GM18498 (cell line): Measurements from ENCODE around the gene MCM5.
"Not testable (repeated sequence)": the region's sequence is repeated elsewhere in the genome, so short reads cannot be mapped to it uniquely, and the experiment has no call there.

Experiments used
- ATAC-seq: cut with Tn5 transposase; IDR thresholded peaks from one replicate; pipeline ENCODE4 v1.9.1; 2021; ENCODE audit warnings: mild to moderate bottlenecking, moderate library complexity; ENCODE audit not compliant: unreplicated experiment

MCM5 gene

DNA sequence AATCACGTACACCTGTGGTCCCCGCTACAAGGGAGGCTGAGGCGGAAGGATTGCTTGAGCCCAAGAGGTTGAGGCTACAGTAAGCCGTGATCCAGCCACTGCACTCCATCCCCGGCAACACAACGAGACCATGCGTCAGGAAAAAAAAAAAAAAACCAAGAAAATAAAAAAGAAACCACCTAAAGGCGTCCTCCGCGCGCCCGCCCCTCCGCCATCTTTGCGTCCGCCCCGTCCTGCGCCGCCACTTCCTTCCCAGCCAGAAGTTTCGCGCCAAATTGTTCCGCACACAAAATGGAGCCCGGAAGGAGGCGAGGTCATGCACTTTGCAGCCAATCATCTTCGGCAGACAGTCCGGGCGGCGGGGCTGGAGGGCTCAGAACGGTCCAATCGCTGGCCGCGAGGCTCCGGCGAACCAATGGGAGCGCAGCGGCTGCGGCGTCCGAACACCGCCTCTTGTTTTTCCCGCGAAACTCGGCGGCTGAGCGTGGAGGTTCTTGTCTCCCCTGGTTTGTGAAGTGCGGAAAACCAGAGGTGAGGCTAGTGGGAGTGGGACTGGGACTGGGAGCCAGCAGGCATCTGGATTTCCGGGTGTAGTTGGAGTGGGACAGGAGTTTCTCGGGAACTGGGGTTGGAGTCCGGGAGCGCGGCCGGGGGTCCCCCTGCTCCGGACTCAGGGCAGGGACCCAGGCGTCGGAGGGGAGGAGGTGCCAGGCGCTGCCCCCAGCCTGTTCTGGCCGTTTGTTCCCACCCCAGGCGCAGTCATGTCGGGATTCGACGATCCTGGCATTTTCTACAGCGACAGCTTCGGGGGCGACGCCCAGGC, at the start of gene MCM5:
MCM5 (plus strand) TSS at position 463 of the 823 bp plus-strand sequence; CDS start at position 762, 299 bp downstream.
- ATAC-seq, result peak; percentile 91

DNA sequence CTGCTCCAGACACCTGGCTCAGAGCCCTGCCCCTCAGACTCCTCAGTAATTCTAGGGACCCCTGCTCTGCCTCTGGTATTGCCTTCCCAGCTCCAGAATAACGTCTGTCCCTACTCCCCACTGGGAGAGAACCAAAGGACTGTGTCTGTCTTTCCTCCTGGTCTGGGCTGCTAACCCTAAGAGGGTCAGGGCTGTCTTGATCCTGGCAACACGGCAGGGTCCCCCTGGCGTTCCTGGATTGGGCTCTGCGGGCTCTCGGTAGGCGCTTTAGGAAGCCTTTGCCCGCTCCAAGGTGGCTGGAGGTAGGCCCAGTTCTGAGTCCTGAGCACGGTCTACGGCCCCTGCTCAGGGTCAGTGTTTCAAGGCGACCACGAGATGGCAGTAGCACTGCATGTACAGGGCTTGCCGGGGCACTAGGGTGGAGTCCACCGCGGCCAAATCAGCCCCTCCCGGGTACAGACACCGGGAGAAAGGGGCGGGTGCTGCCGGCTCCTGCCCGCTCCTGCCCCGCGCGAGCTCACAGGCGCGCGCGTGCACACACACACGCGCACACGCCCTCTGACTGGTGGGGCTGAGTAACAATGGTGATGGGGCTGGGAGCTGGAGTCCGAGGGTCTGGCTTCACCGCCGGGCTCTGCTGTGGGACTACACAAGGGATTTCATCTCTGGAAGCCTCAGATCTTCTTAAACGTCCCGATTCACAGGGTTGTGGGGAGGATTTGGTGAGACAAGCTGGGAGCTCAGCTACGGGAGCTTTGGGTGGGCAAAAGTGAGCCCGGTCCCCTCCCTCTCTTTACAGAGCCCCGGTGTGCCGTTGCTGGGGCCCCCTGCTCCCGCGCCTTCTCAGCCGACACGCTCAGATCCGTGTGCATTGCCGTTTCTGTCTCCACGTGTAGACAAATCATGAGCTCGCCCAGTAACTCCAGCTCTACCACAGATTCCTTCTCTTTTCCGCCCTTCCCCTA, 49.1 kb upstream of the MCM5 start:
- ATAC-seq, result peak; percentile 78

DNA sequence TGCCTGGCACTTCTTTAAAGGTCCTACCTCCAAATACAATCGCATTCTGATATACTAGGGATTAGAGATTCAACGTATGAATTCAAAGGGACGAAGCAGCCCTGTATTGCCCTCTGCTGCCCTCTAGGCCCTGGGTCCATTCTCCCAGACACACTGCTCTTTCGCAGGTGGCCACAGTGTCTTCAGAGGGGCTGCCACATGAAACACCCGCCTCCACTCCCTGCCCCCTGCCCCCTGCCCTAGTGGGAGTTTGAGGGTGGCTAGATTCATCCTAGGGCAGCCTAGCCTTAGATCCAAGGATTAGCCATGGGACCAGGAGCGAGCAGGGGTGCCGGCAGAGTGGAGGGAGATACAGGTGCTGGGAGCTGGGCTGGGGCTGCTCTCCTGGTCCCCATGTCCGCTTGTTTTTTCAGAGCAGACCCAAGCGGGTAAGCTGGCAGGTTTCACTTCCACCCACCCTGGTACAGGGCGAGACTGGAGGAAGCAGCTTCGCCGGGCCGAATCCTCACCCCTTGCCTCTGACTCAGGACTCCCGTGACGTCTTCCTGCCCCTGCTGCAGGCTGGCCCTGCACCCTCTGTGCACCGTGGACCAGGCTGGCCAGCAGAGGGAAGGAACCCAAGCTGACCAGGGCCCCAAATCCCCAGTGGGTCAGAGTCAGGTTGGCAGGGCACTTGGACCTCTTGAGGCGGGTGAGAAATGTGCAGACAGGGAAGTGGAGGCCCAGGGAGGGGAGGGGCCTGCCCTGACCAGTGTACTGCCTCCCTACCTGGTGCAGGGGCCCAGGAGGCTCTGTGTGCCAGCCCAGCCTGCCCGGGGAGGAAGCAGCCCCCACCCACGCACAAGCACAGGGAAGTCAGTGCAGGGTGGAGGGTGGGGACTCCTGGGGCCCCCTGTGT, 47.5 kb upstream of the MCM5 start:
- peak; percentile 51 for ATAC-seq

DNA sequence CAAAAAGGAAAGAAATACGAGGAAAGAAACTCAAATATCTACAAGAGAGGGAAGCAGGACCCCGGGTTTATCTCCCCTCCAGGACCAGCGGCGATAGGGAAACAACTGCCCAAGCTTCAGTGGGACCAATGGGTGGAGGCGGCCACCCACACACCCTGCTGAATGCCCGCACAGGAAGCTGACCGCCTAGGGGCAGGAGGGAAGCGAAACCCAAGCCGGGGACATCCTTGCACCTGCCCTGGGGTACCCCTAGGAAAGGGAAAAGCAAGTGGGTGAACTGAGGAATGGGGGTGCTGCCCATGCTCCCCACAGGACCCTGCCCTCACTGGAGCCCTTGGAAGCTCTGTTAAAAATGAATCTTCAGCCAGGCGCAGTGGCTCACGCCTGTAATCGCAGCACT, 46.6 kb upstream of the MCM5 start:
- no peak for ATAC-seq

DNA sequence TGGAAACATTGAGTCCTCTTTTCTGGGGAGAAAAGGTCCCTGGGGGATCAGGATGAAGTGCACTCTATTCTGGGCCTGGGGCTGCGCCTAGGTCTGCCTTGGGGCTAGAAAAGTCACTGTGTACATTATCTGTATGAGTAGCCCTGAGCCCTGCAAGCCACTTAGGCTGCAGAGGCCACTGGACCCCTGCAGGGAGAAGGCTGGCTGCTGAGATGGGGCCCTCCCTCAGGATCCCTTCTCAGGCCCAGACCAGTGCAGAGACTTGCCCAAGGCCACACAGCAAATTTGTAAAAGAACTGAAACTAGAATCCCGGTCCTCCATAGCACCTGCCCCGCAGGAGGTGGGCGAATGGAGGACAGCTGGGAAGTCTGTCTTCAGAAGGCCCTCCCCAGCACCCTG, 45.9 kb upstream of the MCM5 start:
- no peak for ATAC-seq

DNA sequence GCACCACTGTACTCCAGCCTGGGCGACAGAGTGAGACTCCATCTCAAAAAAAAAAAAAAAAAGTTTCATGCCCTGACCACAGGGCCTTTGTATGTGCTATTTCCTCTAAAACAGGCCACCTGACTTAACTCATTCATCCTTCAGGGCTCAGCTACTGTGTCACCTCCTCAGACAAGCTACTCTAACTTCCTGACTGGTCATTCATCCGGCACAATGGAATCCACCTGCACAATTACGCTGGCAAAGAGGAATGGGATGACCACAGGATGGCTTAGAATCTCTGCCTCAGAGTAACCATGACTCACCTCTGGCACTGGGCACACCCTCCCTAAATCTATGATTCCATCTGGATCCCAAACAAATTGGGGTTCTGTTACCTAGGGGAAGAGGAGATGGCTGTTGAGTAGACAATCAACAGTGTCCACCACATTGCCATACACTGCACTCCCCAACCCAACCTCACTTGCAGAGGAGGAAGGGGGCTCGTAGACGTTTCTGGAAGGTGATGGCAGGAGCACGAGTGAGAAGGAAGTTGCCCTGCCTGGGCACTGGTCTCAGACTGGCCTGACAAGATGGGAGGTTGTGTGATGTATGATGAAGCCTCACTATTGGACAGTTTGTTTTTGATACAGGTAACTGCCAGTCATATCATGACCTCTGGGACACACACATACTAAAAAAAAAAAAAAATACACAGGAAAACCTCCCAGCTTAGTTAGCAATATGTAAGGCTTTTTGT, 41.9 kb upstream of the MCM5 start:
- no peak for ATAC-seq

DNA sequence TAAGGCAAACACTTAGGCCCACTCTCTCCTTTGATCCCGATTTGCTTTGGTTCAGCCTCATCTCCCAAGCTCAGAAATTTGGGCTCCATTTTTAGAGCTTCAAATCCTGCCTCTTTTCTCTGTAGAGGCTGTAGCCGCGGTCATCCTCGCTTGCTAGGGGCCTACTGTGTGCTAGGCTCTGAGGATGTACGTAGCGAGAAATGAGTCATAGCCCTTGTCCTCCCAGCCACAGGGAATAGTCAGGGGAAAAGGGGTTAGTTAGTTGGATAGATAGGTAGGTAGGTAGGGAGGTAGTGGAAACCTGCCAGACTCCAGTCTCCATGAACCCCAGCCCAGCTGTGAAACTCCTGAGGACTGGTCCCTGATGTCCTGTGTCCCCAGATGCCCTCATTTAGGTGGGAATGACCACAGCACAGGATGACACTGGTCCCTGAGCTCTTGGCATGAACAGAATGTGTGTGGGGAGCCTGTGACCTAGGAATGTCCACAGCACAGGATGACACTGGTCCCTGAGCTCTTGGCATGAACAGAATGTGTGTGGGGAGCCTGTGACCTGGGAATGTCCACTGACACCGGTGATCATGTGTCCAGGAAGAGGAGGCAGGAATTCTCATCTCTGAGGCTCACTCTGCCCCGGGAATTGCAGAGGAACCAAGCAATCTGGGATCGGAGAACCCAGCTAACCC, 40.4 kb upstream of the MCM5 start:
- ATAC-seq, result no peak

DNA sequence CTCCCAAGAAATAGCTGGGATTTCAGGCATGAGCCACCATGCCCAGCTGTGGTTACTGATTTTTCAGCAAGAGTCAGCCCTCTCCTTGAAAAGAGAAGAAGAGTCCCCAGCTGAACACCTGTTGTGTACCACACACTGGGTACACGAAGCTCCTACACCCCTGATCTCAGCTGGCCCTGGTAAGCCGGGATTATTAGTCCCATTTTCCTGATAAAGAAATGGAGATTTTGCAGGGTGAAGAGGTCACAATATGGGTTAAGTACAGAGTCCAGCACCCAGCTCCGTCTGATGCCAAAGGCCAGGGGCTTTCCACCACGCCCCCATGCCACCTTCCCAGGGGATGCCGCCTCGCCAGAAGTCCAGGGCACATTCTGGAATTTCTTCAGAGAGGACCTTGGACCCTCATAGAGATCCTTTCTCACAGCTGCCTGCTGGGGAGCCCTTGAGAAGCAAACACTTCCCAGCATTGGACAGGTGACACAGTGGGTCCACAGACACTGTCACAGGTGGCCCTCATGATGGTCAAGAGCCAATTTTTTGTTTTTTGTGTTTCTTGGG, 38.9 kb upstream of the MCM5 start:
- no peak for ATAC-seq

DNA sequence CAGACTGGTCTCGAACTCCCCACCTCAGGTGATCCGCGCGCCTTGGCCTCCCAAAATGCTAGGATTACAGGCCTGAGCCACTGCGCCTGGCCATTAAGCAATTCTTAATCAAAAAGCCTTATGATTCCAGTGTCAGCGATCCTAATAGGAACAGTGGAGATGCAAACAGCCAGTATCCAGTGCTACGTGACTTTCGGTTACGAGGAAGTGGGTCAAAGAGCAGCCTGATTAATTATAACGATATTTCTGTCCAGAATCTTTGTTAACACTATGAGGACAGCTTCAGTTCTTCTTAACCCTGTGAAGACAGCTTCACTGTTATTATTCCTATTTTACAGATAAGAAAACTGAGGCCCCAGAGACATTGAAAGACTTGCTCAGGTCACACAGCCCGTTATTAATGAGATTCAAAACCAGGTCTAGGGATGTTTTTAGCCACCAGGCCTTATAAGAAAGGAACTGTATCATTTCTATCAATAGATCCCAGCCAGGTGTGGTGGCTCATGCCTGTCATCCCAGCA, 36.3 kb upstream of the MCM5 start:
- ATAC-seq, result no peak

DNA sequence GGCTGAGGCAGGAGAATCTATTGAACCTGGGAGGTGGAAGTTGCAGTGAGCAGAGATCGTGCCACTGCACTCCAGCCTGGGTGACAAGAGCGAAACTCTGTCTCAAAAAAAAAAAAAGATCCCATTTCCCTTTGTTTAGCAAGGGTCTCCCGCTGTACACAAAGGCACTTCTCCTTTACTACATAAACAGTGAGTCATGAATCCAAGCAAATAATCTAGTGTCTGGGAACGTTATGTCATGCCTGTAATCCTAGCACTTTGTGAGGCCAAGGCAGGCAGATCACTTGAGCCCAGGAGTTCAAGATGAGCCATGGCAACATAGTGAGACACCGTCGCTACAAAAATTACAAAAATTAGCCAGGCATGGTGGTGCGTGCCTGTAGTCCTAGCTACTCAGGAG, 35.7 kb upstream of the MCM5 start:
- not testable (repeated sequence) for ATAC-seq

DNA sequence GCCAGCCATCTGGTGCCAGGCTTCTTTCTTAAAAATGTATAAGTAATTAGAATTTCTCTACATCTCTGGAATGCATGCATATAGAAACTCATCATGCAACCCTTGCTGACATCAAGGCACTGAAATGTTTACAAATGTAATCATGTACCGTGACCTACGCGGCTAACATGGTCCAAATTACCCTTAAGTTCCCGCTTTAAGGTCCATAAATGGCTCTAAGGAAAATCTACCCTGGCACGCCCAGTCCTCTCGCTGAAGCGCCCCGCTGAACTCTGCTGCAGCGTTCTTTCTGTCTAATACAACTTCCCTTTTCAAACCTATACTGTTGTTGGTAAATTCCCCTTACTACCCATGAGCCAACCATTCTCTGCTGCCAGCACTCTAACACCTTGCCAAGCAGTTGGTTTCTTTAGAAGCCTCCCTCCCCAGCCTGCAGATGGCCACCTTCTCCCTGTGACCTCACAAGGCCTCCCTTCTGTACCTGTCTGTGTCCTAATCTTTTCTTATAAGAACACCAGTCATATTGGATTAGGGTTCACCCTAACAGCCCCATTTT, 32.5 kb upstream of the MCM5 start:
- ATAC-seq, result peak; percentile 47

DNA sequence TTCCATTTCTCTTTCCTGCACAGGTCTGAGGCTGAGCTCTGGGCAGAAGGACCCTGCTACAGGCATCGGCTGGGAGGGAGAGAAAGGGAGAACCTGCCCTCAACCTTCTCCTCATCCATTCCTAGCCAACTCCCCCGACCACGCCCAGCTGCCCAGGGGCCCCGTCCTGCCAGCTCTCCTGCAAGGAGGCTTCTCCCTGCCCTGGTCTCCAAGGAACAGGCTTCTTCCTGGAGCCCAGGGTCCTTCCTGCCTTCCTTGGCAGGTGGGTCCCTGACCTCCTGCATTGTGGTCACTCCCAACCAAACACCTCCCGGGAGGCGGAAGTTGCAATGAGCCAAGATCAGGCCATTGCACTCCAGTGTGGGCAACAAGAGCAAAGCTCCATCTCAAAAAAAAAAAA, 31.6 kb upstream of the MCM5 start:
- no peak for ATAC-seq

DNA sequence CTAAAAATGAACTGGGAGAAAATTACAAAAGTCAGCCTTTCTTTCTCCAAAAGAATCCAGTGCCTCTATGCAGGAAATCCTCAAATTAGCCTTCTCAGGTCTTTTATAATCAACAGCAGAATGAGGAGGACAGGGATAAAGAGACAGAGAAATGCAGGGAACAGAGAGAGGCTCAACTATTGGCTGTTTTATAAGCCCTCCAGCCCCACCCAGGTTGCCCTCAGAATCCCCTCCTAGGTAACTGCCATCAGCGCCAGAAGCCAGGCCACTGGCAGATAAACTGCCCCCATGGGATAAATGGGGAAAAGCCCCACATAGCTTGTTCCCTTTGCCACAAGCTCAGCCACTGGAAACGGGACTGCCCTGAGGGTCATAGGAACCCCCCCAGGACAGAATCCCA, 29.9 kb upstream of the MCM5 start:
- no peak for ATAC-seq

DNA sequence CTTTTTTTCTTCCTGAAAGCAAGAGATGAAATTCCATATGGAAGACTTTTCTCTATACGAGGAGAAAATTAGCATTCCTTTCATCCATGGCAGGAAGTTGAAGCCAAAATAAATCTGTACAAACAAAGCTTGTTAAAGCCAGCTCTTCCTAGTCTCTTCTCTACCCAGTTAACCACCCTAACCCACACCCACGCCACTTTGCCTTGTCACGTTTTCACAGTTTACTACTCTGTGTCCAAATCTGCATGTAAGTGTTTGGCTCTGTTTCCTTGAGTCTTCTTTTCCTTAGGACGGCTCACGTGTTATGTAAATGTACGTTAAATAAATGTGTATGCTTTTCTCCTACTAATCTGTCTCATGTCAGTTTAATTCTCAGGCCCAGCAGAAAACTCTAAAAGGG, 26.2 kb upstream of the MCM5 start:
- no peak for ATAC-seq

DNA sequence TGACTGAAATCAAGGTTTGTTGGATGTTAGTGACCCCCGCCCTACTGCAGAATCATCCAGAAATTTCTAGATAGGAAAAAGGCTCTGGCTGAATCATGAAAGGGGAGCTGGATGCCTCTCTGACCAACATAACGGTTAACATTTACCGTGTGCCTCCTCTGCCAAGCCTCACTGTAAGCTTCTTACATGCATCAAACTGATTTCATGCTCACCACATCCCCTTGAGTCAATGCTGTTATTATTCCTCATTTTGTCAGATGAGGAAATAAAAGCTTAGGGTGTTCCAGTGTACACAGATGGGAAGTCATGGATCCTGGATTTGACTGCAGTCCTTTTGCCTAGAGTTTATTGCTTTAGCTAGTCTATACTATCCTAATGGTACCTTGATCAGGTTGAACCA, 24.9 kb upstream of the MCM5 start:
- no peak for ATAC-seq

DNA sequence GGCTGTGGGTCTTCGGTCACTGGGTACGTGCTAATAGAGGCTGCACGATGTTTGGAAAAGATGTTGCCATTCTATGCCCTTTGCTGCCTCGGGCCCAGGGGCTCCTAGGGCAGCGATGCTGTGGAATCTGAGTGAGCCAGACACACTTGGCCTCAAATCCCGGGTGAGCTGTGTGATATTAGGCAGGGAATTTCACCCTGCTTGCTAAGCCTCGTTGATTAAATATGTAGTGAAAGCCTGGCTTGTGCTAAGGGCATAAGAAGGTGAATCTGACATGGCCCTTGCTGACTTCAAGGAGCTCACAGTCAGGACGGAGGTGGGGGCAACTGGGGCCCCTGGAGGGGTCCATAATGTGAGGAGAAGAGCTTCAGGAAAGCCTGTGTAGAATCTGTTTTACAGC, 24.4 kb upstream of the MCM5 start:
- ATAC-seq, result no peak

DNA sequence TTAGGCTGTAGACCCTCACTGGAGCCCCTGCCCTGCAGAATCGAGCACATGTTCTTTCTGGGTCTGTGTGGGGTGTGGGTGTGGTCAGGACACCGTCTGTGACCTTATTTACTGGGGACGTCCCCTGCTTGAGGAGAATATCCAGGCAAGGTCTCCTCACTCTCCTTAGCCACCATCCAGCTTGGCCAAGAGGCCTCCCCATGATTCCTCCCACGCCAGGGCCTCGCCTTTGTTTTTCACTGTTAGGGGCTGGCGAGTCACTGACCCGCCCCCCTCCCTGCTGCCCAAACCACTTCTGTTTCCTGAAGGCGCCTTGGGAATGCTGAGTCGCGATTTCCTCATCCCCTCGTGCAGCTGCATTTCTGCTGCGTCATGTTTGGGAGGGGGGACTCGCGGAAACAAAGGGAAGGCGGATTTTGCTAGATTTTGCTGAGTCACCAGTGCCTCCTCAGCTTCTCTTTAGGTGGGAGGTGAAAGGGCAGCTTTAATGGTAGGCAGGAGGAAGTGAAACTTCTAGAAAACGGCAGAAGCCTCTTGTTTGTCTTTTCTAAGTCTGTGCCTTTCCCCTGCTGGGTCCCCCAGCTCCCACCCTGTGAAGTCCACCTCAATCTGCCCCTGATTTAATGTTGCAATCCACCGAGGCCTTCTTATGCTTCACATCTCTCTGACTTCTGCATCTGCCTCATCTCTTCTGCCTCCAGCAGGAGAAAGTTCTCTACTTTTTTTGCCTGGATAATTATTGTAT, 23.0 kb upstream of the MCM5 start:
- peak; percentile 58 for ATAC-seq

DNA sequence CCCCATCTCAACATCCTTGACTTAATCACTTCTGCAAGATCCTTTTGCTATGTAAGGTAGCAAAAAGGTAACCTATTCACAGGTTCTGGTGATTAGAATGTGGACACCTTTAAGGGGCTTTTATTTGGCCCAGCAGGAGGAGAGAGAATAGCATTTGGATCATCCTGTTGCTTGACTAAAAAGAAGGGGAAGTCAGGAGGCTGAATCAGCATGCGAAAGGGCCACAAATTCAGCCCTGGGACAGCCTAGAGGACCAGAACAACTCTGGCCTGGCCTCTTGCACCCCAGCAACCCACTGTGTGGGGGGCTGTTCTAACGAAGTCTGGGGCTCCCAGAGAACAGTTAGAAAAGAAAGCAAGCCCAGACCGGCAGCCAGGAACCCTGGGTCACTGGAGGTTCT, 22.2 kb upstream of the MCM5 start:
- ATAC-seq, result no peak
